HG03457 (cell line): ENCODE results near the gene NGLY1.
A peak's percentile ranks its signal among the peaks of the same experiment; 100 is the strongest.

Experiments used
- ATAC-seq: cut with Tn5 transposase; IDR thresholded peaks from one replicate; pipeline ENCODE4 v1.9.1; 2021; ENCODE audit warnings: moderate number of reproducible peaks; ENCODE audit not compliant: unreplicated experiment

NGLY1 gene

GRCh38 chr3:25785826-25786225 is 2.6 kb upstream of the NGLY1 start:
- ATAC-seq: no peak

GRCh38 chr3:25784971-25785370 is 1.7 kb upstream of the NGLY1 start:
- no peak for ATAC-seq

- ATAC-seq: peak; percentile 22
Measured at GRCh38 chr3:25783661-25784512, 644 bp upstream of the NGLY1 start.

- ATAC-seq: no peak
Measured at GRCh38 chr3:25782636-25782937, 656 bp downstream of the NGLY1 start.

- ATAC-seq: peak; percentile 51
Measured at GRCh38 chr3:25781758-25782594, 1.3 kb downstream of the NGLY1 start.

GRCh38 chr3:25781145-25781757 is 2.0 kb downstream of the NGLY1 start:
- ATAC-seq: peak; percentile 0

GRCh38 chr3:25780618-25781017 is 2.6 kb downstream of the NGLY1 start:
- no peak for ATAC-seq

- no peak for ATAC-seq
Measured at GRCh38 chr3:25775936-25776335, 7.3 kb downstream of the NGLY1 start.

- ATAC-seq: peak; percentile 83
Measured at GRCh38 chr3:25768851-25769250, 14.4 kb downstream of the NGLY1 start.

GRCh38 chr3:25751725-25752124 is 31.5 kb downstream of the NGLY1 start:
- no peak for ATAC-seq

GRCh38 chr3:25751048-25751447 is 32.2 kb downstream of the NGLY1 start:
- no peak for ATAC-seq

GRCh38 chr3:25749031-25749581 is 34.1 kb downstream of the NGLY1 start:
- no peak for ATAC-seq

- ATAC-seq: no peak
Measured at GRCh38 chr3:25748189-25748588, 35.1 kb downstream of the NGLY1 start.

GRCh38 chr3:25747033-25747432 is 36.2 kb downstream of the NGLY1 start:
- no peak for ATAC-seq

- no peak for ATAC-seq
Measured at GRCh38 chr3:25744470-25744869, 38.8 kb downstream of the NGLY1 start.

GRCh38 chr3:25728101-25728500 is 55.1 kb downstream of the NGLY1 start:
- no peak for ATAC-seq

- no peak for ATAC-seq
Measured at GRCh38 chr3:25727316-25727715, 55.9 kb downstream of the NGLY1 start.

- ATAC-seq: no peak
Measured at GRCh38 chr3:25725810-25726209, 57.4 kb downstream of the NGLY1 start.

- ATAC-seq: no peak
Measured at GRCh38 chr3:25724948-25725645, 58.1 kb downstream of the NGLY1 start.

GRCh38 chr3:25723802-25724201 is 59.4 kb downstream of the NGLY1 start:
- peak; percentile 75 for ATAC-seq

- no peak for ATAC-seq
Measured at GRCh38 chr3:25719321-25719720, 63.9 kb downstream of the NGLY1 start.
